NAMALWA (cell line): ENCODE results near the gene TNK2.
A peak's percentile ranks its signal among the peaks of the same experiment; 100 is the strongest.
"Not testable (repeated sequence)": the region's sequence is repeated elsewhere in the genome, so short reads cannot be mapped to it uniquely, and the experiment has no call there.

Experiments
- DNase-seq: peaks from one replicate; pipeline ENCODE4 v3.0.0-alpha.2; 2015; ENCODE audit warnings: low spot score

TNK2 gene

GRCh38 chr3:195870442-195870841 is 37.9 kb downstream of the TNK2 start:
- DNase-seq: no peak

DNA sequence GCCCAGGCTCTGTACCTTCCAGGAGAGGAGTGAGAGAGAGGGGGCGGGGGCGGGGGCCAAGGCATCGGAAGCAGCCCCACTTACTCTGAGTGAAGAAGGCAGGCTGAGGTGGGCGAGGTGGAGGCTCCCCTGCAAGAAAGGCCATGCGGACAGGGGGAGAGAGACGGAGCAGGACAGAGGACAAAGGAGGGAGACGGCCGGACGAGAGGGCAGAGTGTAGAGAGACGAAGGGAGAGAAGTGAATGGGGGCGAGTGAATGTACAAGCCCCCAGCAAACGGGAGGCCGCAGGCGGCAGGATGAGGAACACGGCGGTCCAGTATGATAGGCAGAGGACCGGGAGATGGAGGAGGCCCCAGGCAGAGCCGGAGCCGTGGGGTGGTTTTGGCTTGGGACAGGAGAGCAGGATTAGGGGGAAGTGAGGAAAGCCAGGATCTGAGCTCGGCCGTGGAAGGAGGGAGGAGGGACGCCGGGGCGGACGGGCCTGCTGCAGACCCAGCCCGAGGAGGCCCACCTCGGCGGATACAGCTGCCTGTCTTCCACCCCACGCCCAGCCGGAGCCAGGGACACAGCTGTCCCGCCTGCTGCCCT is 38.8 kb downstream of the TNK2 start:
- no peak for DNase-seq

- DNase-seq: no peak
Measured at GRCh38 chr3:195868866-195869412, 39.4 kb downstream of the TNK2 start.

DNA sequence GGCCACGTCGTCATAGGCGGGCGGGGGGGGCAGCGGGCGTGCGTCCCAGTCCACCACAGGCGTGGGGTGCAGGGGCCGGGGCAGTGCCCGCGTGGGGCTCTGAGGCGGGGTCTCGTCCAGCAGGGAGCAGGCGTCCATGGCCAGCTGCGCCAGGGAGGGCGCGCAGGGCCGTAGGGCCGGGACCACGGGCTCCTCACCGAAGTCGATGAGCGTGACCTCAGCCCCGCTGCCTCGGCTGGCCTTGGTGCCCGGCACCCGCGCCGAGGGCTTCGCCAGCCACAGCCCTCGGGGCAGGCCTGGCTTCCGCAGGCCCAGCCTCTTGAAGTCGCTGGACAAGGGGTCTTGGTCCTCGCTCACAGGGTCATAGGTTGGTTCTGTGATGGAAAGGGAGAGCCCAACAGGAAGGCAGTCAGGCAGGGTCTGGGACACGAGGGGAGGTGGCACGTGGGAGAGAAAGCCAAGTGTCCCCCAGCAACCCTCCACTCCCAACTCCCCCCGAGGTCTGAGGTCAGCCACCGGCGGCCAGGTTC is 40.0 kb downstream of the TNK2 start:
- DNase-seq: no peak

DNA sequence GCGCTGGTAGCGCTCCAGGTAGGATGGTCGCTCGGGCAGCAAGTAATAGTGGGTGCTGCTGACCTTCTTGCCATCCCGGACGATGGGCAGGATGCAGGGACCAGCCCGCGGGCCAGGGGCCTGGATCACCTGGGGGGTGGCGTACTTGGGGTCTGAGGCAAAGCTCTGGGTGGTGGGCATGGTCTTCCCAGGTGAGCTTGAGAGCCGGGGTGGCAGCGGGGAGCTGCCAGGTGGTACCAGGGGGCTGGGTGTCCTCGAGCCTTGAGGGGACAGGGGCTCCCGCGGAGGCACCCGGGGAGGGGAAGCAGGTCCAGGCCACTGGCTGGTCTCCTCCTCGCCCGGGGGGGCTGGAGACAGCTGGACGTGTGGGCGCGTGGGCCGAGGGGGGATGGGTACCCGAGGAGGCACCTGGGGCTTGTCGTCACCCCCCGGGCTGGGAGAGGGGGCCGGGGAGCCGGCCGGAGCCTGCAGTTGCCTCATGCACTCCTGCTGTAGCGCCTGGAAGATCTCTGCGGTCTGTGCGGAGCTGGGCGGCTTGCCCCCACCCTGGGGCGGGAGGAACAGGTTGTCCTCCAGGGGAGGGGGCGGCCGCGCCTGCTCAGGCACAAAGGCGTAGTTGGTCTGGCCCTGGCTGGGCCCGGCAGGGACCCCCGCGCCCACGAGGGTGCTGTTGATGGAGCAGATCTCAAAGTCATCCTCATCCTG is 40.6 kb downstream of the TNK2 start:
- DNase-seq: no peak

GRCh38 chr3:195866686-195867511 is 41.5 kb downstream of the TNK2 start:
- DNase-seq: no peak

DNA sequence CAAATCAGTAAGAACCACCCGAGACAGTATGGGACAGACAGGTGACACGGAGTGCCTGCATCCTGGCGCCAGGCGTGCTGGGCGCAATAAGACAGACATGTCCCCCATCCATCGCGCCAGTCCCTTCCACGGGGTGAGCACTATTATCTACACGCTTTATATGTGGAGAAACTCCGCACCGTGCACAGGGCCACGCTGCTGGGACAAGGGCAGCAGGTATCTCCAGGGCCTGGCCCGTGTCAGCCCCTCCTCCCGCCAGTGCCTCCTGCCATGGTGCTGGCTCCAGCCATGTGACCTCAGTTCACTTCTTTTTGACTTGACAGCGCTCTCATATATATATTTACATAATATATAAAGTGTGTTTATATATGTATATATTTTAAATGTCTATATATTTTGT is 42.6 kb downstream of the TNK2 start:
- no peak for DNase-seq

DNA sequence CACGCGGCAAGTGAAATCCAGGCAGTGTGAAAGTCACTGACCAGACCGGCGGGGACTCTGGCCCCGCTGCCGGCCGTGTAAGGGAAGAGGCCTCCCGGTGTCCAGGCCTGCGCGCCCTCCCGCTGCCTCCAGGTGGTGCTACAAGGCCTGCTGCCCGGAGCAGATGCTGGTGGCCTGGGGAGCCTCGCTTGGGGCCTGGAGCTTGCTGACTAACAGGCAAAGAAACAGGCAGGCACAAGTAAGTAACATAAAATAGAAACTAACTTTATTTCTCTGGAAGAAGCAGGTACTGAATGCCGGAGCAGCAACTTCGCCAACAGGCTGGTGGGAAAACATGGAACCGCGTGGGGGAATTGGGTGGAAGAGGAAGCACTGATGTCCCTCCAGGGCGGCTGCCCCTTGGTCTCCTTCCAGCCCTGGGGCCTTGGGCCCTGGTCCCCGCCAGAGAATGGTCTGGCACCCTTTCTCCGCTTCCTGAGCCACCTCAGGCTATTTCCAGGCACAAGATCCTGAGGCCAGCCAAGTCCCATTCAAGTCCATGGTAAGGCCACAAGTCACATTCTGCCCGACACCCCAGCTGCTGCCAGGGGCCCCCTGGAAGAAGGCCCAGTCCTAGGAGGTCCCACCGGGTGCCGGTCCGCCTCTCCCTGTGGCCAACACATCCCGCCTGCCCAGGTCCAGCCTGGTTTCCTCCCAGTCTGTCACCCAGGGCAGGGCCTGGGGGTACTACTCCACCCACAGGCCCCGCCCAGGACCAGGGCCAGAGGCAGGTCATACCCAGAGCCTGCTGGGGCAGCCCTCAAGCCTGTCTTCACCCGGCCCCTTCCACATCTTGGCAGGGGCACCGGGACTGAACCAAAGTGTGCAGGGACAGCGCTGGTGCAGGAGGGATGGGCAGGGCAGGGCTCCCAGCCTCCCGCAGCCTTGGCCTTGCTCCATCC is 45.0 kb downstream of the TNK2 start:
- DNase-seq: peak; percentile 72

DNA sequence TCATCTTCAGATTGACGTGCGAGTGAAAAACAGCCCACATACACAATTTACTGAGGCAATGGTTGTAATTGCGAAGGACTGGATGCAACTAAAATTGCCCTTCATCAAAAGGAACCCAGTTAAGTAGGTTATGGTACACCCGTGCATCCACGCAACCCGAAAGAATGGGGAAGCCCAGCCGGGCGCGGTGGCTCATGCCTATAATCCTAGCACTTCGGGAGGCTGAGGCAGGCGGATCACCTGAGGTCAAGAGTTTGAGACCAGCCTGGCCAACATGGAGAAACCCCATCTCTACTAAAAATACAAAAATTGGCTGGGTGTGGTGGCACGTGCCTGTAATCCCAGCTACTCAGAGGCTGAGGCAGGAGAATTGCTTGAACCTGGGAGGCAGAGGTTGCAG is 46.0 kb downstream of the TNK2 start:
- DNase-seq: not testable (repeated sequence)

DNA sequence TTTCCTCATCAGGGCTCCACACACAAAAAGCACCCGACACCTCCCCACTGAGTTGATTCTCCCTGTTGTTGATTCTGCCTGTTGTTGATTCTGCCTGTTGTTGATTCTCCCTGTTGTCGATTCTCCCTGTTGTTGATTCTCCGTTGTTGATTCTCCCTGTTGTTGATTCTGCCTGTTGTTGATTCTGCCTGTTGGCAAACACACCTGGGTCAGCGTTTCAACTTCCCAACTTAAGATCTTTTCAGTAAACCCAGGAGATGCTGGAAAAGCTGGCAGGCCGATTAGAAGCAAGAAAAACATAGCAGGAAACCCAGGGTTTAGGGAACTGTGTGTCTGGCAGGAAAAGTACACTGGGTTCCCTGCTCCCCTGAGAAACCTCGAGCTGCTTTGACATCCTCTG is 47.9 kb downstream of the TNK2 start:
- DNase-seq: no peak

DNA sequence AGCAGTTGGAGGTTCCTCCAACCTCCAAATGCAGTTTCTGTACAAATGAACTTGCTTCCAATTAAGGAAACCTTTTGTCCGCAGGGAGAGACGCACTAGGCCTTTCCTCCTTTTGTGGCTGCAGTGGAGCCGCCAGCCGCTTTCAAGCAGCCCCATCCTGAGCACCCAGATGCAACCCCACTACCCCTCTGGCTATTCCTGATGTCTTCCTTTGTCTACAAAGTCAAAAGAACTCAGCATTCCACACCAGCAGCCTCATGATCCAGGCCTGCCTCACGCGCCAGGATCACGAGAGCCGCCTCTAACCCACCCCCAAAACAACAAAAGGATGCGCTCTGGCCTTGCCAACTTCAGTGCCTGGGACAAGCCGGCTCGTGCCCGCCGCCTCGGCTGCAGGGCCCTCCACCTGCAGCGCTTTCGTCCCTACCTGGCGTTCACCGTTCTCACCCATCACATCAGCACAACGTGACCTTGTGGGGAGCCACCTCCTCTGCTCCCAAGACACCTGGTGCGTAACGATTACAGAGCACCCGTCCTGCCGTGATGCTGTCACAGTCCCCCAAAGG is 48.4 kb downstream of the TNK2 start:
- DNase-seq: no peak

DNA sequence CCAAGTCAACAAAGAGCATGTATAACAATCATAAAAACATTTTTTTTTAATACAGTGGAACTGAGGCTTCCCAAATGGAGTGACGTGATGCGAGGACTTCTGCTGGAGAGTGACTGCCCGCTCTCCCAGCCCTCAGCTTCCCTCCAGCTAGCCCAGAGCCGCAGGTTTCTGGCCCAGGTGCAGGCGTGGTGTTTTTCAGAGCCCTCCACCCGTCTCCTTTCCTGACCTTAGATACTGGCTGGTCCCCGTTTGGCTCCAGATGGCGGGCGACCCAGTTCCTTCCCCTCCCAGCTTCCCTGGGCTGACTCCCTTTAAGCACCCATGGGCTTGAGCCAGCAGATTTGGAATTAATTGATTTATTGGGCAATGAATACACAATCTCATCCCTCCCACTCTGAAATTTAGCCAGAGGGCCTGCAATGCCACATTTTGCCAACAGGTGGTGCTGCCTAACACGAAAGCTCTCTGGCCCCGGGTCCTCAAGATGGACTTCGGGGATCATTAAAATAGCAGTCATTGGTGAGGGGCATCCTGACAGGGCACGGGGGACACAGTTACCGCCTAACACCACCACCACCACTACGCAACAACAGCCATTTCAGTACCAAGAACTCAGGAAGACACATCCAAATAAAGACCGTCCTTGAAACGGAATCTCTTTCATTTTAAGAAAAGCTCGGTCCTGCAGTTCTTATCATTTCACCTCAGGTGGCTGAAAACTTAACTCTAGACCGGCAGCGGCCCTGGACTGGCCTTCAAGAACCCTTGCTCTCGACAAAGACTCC is 49.1 kb downstream of the TNK2 start:
- DNase-seq: peak; percentile 81

- no peak for DNase-seq
Measured at GRCh38 chr3:195856410-195857084, 51.8 kb downstream of the TNK2 start.

DNA sequence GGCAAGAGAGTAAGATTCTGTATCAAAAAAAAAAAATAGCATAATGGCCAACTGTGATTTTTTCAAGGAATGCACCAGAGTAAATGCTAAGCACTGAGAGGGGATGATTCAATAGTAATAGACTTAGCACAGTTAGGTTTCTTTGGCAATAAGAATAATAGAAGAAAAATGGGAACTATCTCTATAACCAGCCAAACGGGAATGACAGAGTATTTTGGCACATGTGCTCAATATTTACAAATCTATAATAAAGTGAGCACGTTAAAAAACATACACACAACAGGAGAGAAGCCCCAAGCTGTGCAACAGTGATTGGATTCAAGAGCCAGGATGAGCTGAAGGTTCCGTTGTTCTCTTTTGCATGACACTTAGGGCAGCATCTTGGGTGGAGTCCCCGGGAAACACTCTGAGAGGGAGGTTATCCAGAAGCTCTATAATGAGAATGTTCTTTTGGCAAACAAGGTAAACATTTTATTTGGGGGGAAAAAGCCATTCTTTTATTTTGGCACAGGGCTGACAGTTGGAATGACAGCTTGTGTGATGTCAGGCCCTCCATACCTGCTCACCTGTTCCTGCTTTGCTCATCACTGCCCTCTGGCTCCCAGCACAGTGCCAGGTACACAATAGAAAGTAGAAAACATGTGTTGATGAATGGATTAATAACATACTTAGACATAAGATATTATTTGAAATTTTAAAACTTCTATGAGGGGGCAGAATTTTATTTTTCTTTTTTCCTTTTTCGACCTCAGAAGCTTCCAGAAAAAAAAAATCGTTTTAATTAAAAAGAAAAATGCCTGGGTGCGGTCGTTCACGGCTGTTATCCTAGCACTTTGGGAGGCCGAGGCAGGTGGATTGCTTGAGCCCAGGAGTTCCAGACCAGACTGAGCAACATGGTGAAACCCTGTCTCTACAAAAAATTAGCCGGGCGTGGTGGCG is 52.6 kb downstream of the TNK2 start:
- no peak for DNase-seq

DNA sequence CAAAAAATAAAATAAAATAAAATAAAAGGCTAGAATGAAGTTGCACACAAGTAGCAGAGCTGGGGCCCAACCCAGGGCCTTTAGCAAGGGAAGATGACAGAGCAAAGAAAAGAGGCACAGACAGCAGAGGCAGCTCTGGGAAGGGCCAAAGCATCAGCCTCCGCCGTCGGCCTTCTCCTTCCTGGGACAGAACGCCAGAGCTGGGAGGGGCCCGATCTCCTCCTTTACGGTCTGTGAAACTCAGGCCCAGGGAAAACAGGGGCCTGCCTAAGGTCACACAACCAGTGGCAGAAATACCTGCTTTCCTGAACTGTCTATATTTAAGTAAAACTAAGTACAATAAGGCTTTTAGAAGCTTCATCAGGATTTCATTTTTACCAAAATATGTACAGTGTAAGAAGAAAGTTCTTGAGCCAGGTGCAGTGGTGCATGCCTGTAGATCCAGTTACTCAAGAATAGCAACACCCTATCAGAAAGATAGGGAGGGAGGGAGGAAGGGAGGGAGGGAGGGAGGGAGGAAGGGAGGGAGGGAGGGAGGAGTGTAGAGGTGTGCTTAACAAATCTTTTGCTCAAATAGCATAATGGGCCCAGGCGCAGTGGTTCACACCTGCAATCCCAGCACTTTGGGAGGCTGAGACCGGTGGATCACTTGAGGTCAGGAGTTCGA is 53.6 kb downstream of the TNK2 start:
- no peak for DNase-seq

GRCh38 chr3:195853996-195854395 is 54.4 kb downstream of the TNK2 start:
- no peak for DNase-seq

GRCh38 chr3:195853036-195853435 is 55.3 kb downstream of the TNK2 start:
- no peak for DNase-seq
